ENCODE data around the gene TMUB2. TPM values are rescaled to one million over a fixed set of nuclear protein-coding genes. Genes with fewer than 3 reads are reported as not detected.

The TMUB2 gene
- total and polyA plus RNA-seq, 9 of the 15 experiments (the other 6 are each of a cell fraction or from before 2014, with no cell fraction given) = 4.1 to 29.8 (median 16.3) TPM

DNA sequence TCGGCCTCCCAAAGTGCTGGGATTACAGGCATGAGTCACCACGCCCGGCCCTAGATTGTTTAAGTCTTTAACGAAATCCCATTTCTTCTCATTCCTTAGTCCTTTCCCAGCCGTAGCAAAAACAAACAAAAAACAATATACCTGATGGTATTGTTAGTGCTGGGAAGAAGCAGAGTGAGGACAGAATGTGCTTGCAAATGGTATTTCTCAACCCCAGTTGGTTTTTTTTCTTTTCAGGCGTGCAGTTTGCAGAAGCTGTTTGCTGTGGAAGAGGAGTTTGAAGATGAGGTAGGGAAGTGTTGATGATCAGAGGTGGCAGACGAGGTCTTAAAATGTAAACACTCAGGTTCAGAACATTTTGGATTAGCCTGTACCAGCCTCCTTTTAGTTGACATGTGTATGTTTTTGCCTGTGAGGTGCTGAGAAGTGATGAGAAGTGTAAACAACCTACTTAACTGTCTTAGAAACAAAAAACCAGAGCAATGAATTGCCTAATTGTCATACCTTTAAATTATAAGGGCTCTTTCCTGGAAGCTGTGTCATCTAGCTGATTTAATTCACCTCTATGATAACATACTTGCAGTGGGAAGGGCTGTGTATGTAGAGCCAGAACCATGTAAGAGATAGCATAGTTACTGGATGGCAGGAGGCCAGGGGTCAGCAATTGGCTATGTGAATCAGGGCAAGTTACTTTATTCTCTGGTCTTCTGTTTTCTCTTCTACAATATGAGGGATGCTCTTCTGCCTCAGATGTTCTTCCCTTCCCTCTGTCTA lies 41.6 kb upstream of the TMUB2 start:
- Histone ChIP-seq H3K9me1 (ENCODE audit: control insufficient read depth, insufficient read depth, low read length) (no peaks in the 10 kb centered on the region), H3K4me1 (replicated peaks in 1 of 2; ENCODE audit: control insufficient read depth in 2 of 2, insufficient read depth in 2 of 2, low read length in 2 of 2) (peaks cover 22 to 26% of the 10 kb centered on the region in 2 experiments; a peak in 4 of 5 replicates), H3K27me3 (ENCODE audit: control insufficient read depth in 2 of 2, insufficient read depth in 2 of 2, low read length in 2 of 2) (no peaks in the 10 kb centered on the region), H3K36me3 (ENCODE audit: control insufficient read depth, insufficient read depth, low read length) (peaks cover 52% of the 10 kb centered on the region), H3K79me2 (ENCODE audit: control insufficient read depth, insufficient read depth, low read length) (peaks cover 39% of the 10 kb centered on the region), H3K9ac (ENCODE audit: insufficient read depth in 1 of 2, low read depth in 2 of 2, low read length in 2 of 2) (no peak overlapping the region), H3K9me3 (replicated peaks; ENCODE audit: control insufficient read depth, insufficient read depth, low read depth, low read length) (no peaks in the 10 kb centered on the region), H4K20me1 (replicated peaks; ENCODE audit: control insufficient read depth, insufficient read depth, low read length) (peaks cover 8% of the 10 kb centered on the region; the same call in 1 of the 2 replicates), H3K4me3 (no peak overlapping the region), H3K27ac (ENCODE audit: extremely low read depth, low read depth, low read length) (peak overlapping the region; percentile 3; the same call in 1 of the 3 replicates), H2AFZ (ENCODE audit: low read depth, low read length) (no peak overlapping the region), H3K4me2 (ENCODE audit: insufficient read depth, low read length) (no peak overlapping the region)
- WGBS (ENCODE audit: insufficient coverage, low coverage, missing lambda C conversion rate) = 72% methylated on average over 7 of the region's 7 CpGs
- BruUV-seq (replicated peaks) = TSS peak; percentile 21
- DNase-seq (ENCODE audit: extremely low read depth in 1 of 4, low spot score in 3 of 4) (no peak), ATAC-seq (no peak), FAIRE-seq (no peak)
- TF ChIP-seq KDM1A (IDR thresholded peaks at IDR 0.05) (peak; percentile 19 to 22; a peak in 1 of 4 replicates), CHD1 (IDR thresholded peaks at IDR 0.05; ENCODE audit: low read length) (no peak)
- in situ Hi-C loops (cut with MboI) = no loop called here
- ChIA-PET POLR2A (interaction anchor here (0.7 to 4.0 kb wide), 5 partner anchors 11 to 134 kb away, joined by 3 to 20 read pairs (median 3); partner anchors contain the start of gene HDAC5), CTCF (ENCODE audit: low intra/inter-chr PET ratio) (no interaction called here)
- intact Hi-C loops (cut with micrococcal nuclease) = no loop called here

All from K562 (cell line).